HepG2 (cell line): ENCODE measurements around the gene DLG4. TPM values are rescaled to one million over a fixed set of nuclear protein-coding genes. Genes with fewer than 3 reads are reported as not detected.

Source experiments
- ATAC-seq: fragments of 200-7000 bp; cut with Tn5 transposase; 3 replicates; pipeline ENCODE4 v1.9.1; 2020; ENCODE audit warnings: mild to moderate bottlenecking, moderate library complexity
- BruUV-seq: library from RNA; stranded (reverse); fragments of 400-500 nt; replicated peaks from 2 replicates; lab custom pipeline; 2021; lab: Mats Ljungman, UMichigan
- CTCF ChIA-PET: fragments of 300-600 bp; formaldehyde crosslinking; extraction: SDS; loops from one replicate; lab custom pipeline; 2021; ENCODE audit warnings: low total read pairs, inconsistent platforms, low intra/inter-chr PET ratio; lab: Yijun Ruan, JAX
- POLR2A ChIA-PET: fragments of 350-600 bp; sonication (Branson Sonifier 250); formaldehyde crosslinking; loops from one replicate; lab custom pipeline; 2020; ENCODE audit warnings: antibody characterized with exemption, inconsistent platforms; lab: Yijun Ruan, JAX
- DNase-seq: peaks from one replicate; pipeline ENCODE4 v3.0.0-alpha.2; 2015; ENCODE audit warnings: low spot score
- FAIRE-seq: peaks from 3 replicates; lab custom pipeline; 2011; peaks lifted over from hg19 to GRCh38; lab: Jason Lieb, UNC
- H2AFZ ChIP-seq: one replicate; pipeline ENCODE4 v1.6.1; 2011; ENCODE audit warnings: low read length, inconsistent platforms
- H3K27ac ChIP-seq: fragments of 300-600 bp; 3 replicates; pipeline ENCODE4 v1.8.0; 2011; ENCODE audit warnings: mixed run types, mild to moderate bottlenecking, mixed read lengths, low read length, inconsistent platforms; ENCODE audit not compliant: insufficient read depth; ENCODE audit errors: extremely low read length
- H3K27me3 ChIP-seq, 2 experiments: fragments of 200-600 bp in 1 of 2; 2 replicates in 1 of 2; 3 replicates in 1 of 2; pipeline versions ENCODE4 v1.6.0 to v1.8.0; 2011; ENCODE audit warnings: low read length in 2 of 2, mild to moderate bottlenecking in 2 of 2, moderate library complexity in 2 of 2, inconsistent platforms in 1 of 2; ENCODE audit not compliant: insufficient read depth in 2 of 2, control insufficient read depth in 1 of 2
- H3K36me3 ChIP-seq, 2 experiments: fragments of 200-600 bp in 1 of 2; replicated peaks in 1 of 2; 2 replicates in 1 of 2; 3 replicates in 1 of 2; pipeline versions ENCODE4 v1.5.1 to v1.8.0; 2011; ENCODE audit warnings: low read length in 2 of 2, inconsistent platforms in 1 of 2; ENCODE audit not compliant: insufficient read depth in 2 of 2, control insufficient read depth in 1 of 2
- H3K4me1 ChIP-seq: 2 replicates; pipeline ENCODE4 v1.5.1; 2012; ENCODE audit warnings: low read length, inconsistent platforms; ENCODE audit not compliant: insufficient read depth
- H3K4me2 ChIP-seq: 2 replicates; pipeline ENCODE4 v1.6.0; 2011; ENCODE audit warnings: low read depth, low read length, inconsistent platforms
- H3K4me3 ChIP-seq, 3 experiments: fragments of 200-600 bp in 1 of 3; sonication (generic), shearing (Covaris generic) in 1 of 3; replicated peaks in 1 of 3; 2 replicates each; pipeline ENCODE4 v1.5.1; 2011 to 2016; ENCODE audit warnings: low read length in 3 of 3, inconsistent platforms in 2 of 3, low read depth in 2 of 3, mild to moderate bottlenecking in 2 of 3, control low read depth in 1 of 3, mixed read lengths in 1 of 3; ENCODE audit not compliant: insufficient read depth in 1 of 3
- H3K79me2 ChIP-seq: one replicate; pipeline ENCODE4 v1.6.1; 2011; ENCODE audit warnings: low read length, inconsistent platforms; ENCODE audit not compliant: insufficient read depth
- H3K9ac ChIP-seq: 2 replicates; pipeline ENCODE4 v1.6.0; 2011; ENCODE audit warnings: mild to moderate bottlenecking, low read depth, low read length, inconsistent platforms; ENCODE audit not compliant: insufficient read depth
- H3K9me3 ChIP-seq: 2 replicates; pipeline ENCODE4 v1.5.1; 2012; ENCODE audit warnings: mild to moderate bottlenecking, low read length
- H4K20me1 ChIP-seq: 2 replicates; pipeline ENCODE4 v1.6.0; 2011; ENCODE audit warnings: inconsistent platforms, mild to moderate bottlenecking, low read length, moderate library complexity; ENCODE audit not compliant: insufficient read depth
- ATF7-NPFF ChIP-seq: sonication (generic); formaldehyde crosslinking; IDR thresholded peaks from 2 replicates; pipeline ENCODE4 v1.8.1; 2023; ENCODE audit warnings: mild to moderate bottlenecking, low read depth, missing genetic modification reagents, moderate library complexity
- ATM ChIP-seq: fragments of 450-650 bp; IDR thresholded peaks from 2 replicates; pipeline ENCODE4 v1.7.1; 2017; ENCODE audit warnings: mild to moderate bottlenecking, borderline replicate concordance
- CBX2 ChIP-seq, 2 experiments: fragments of 200-600 bp in 1 of 2; sonication (generic); formaldehyde crosslinking in 1 of 2; IDR thresholded peaks; 2 replicates each; pipeline versions ENCODE4 v1.7.0 to v1.8.1; 2018 to 2022; ENCODE audit warnings: low read depth in 2 of 2, low read length in 1 of 2, mild to moderate bottlenecking in 1 of 2, missing genetic modification reagents in 1 of 2
- DBP ChIP-seq: sonication (generic); formaldehyde crosslinking; IDR thresholded peaks from 2 replicates; pipeline ENCODE4 v1.4.0; 2020; ENCODE audit warnings: missing genetic modification reagents; ENCODE audit errors: not compliant biosample characterization
- DPF2 ChIP-seq: sonication (generic); formaldehyde crosslinking; IDR thresholded peaks from 2 replicates; pipeline ENCODE4 v1.4.0; 2020; ENCODE audit warnings: mild to moderate bottlenecking, low read depth, missing genetic modification reagents, borderline replicate concordance
- ELK4 ChIP-seq: sonication (generic); formaldehyde crosslinking; IDR thresholded peaks from 2 replicates; pipeline ENCODE4 v1.9.0; 2021; ENCODE audit warnings: missing genetic modification reagents, borderline replicate concordance
- ISL2 ChIP-seq: sonication (generic); formaldehyde crosslinking; IDR thresholded peaks from 2 replicates; pipeline ENCODE4 v1.5.0; 2020; ENCODE audit warnings: missing genetic modification reagents
- PHF8 ChIP-seq: sonication (generic); formaldehyde crosslinking; IDR thresholded peaks from 2 replicates; pipeline ENCODE4 v1.5.0; 2020; ENCODE audit warnings: missing genetic modification reagents
- TBP ChIP-seq: sonication (generic); formaldehyde crosslinking; IDR thresholded peaks from 2 replicates; pipeline ENCODE4 v1.5.0; 2020; ENCODE audit warnings: missing genetic modification reagents
- TBX2 ChIP-seq: sonication (generic); formaldehyde crosslinking; IDR thresholded peaks from 2 replicates; pipeline ENCODE4 v1.5.0; 2020; ENCODE audit warnings: missing genetic modification reagents, mild to moderate bottlenecking, borderline replicate concordance
- TERF1 ChIP-seq: sonication (generic); formaldehyde crosslinking; IDR thresholded peaks from 2 replicates; pipeline ENCODE4 v1.8.0; 2022; ENCODE audit warnings: mild to moderate bottlenecking, missing genetic modification reagents, moderate library complexity
- ZBTB33 ChIP-seq: sonication (generic); formaldehyde crosslinking; IDR thresholded peaks from 2 replicates; pipeline ENCODE4 v1.4.0; 2020; ENCODE audit warnings: missing genetic modification reagents
- ZBTB38 ChIP-seq: sonication (generic); formaldehyde crosslinking; IDR thresholded peaks from 2 replicates; pipeline ENCODE4 v1.5.1; 2020; ENCODE audit warnings: mild to moderate bottlenecking, missing genetic modification reagents
- ZBTB42 ChIP-seq: sonication (generic); formaldehyde crosslinking; IDR thresholded peaks from 2 replicates; pipeline ENCODE4 v1.5.0; 2020; ENCODE audit warnings: mild to moderate bottlenecking, missing genetic modification reagents
- ZNF17 ChIP-seq: sonication (generic); formaldehyde crosslinking; IDR thresholded peaks from 2 replicates; pipeline ENCODE4 v1.5.0; 2020; ENCODE audit warnings: mild to moderate bottlenecking, missing genetic modification reagents
- ZNF33A ChIP-seq: sonication (generic); formaldehyde crosslinking; IDR thresholded peaks from 2 replicates; pipeline ENCODE4 v1.5.1; 2020; ENCODE audit warnings: missing genetic modification reagents, mild to moderate bottlenecking, moderate library complexity, borderline replicate concordance
- ZSCAN22 ChIP-seq: sonication (generic); formaldehyde crosslinking; IDR thresholded peaks from 2 replicates; pipeline ENCODE4 v1.4.0; 2020; ENCODE audit warnings: mild to moderate bottlenecking, missing genetic modification reagents
- WGBS: methylation state at CpG from one replicate; pipeline ENCODE4 v1.1.6; 2017; ENCODE audit warnings: low lambda C conversion rate; 5-methylcytosine and 5-hydroxymethylcytosine counted together
- in situ Hi-C: cut with HindIII; loops from 2 replicates; pipeline ENCODE4 v1.10.0; 2017; ENCODE audit warnings: low pct_unique_long_range_greater_than_20kb; ENCODE audit not compliant: extremely low pct_ligation_motif_present
- intact Hi-C: fragments of 100-400 bp; cut with micrococcal nuclease; formaldehyde crosslinking; loops from one replicate; pipeline ENCODE4 v1.10.0; 2022; ENCODE audit not compliant: unreplicated experiment
- polyA plus RNA-seq, 8 experiments: library from polyadenylated mRNA; depleted of rRNA in 3 of 8; stranded (reverse) in 7 of 8; unstranded in 1 of 8; fragments of >200 nt; fragmentation: Illumina TruSeq in 4 of 8; extraction: Trizol in 4 of 8; gene quantifications; 2 replicates each; pipeline versions ENCODE4 v1.2.1 to v1.2.3, GENCODE V29; 2011 to 2016; ENCODE audit warnings: low read depth in 4 of 8, missing spikeins in 1 of 8, mixed read lengths in 1 of 8; ENCODE audit not compliant: insufficient read depth in 1 of 8
- total RNA-seq, 5 experiments: library from RNA; depleted of rRNA; stranded (reverse); fragments of >200 nt; fragmentation: Illumina TruSeq; extraction: Trizol; gene quantifications; 2 replicates each; pipeline ENCODE4 v1.2.3, GENCODE V29; 2016; ENCODE audit warnings: low read depth in 1 of 5
- TF ChIP-seq, protein P1 (sequence below): sonication (generic); formaldehyde crosslinking; IDR thresholded peaks from 2 replicates; pipeline ENCODE4 v1.9.0; 2022; ENCODE audit warnings: missing genetic modification reagents, mild to moderate bottlenecking, borderline replicate concordance

Gene DLG4
- total and polyA plus RNA-seq, 2 of the 13 experiments (the other 11 are each of a cell fraction or from before 2014, with no cell fraction given) = 0.71 to 4.3 TPM

DNA sequence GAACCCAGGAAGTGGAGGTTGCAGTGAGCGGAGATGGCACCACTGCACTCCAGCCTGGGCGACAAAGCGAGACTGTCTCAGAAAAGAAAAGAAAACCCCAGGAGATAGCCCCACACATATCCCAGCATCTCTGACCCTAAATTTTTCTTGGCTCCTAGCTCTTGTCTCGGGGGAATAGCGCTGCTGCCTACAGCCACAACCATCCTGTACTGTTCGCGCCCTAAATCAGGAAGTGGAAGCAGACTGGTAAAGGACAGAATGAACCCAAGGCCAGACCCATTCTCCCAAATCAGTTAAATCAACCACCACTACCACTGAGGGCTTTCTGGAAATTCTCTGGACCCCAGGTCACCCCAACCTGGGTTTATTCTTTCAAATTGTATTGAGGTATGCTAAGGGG lies 30.2 kb upstream of the DLG4 start:
- Histone ChIP-seq H3K36me3 (peaks cover 9 to 25% of the 10 kb centered on the region in 2 experiments; a peak in 4 of 5 replicates), H3K9ac (peak overlapping the region; percentile 96), H3K79me2 (peaks cover 56% of the 10 kb centered on the region), H3K4me1 (peaks cover 38% of the 10 kb centered on the region), H3K4me2 (peak overlapping the region; percentile 90), H3K9me3 (no peaks in the 10 kb centered on the region), H3K27ac (peak overlapping the region; percentile 99), H4K20me1 (no peaks in the 10 kb centered on the region), H2AFZ (no peak overlapping the region), H3K4me3 (peak overlapping the region; percentile 95 to 99 (median 96); a peak in 5 of 6 replicates), H3K27me3 (peaks cover 0 to 2% of the 10 kb centered on the region in 2 experiments; a peak in 1 of 5 replicates)
- WGBS = 90% methylated on average over 7 of the region's 7 CpGs
- no TSS peak for BruUV-seq
- in situ Hi-C loops = no loop called here
- CTCF ChIA-PET = no interaction called here
- no peak for DNase-seq
- intact Hi-C loops = no loop called here
- POLR2A ChIA-PET = interaction anchor here (1.4 to 2.6 kb wide), 5 partner anchors 8 to 32 kb away, joined by 4 to 34 read pairs (median 5); partner anchors contain the start of genes DVL2, GABARAP, PHF23 and SLC2A4
- no peak for FAIRE-seq
- no peak for ATAC-seq
- no peak for TF ChIP-seq TBP (CRISPR knock-in tag)
- TF ChIP-seq ELK4 (CRISPR knock-in tag) = no peak
- TF ChIP-seq DBP (CRISPR knock-in tag) = no peak
- TF ChIP-seq TBX2 = peak; percentile 25; the same call in 1 of the 2 replicates
- TF ChIP-seq, protein P1, sequence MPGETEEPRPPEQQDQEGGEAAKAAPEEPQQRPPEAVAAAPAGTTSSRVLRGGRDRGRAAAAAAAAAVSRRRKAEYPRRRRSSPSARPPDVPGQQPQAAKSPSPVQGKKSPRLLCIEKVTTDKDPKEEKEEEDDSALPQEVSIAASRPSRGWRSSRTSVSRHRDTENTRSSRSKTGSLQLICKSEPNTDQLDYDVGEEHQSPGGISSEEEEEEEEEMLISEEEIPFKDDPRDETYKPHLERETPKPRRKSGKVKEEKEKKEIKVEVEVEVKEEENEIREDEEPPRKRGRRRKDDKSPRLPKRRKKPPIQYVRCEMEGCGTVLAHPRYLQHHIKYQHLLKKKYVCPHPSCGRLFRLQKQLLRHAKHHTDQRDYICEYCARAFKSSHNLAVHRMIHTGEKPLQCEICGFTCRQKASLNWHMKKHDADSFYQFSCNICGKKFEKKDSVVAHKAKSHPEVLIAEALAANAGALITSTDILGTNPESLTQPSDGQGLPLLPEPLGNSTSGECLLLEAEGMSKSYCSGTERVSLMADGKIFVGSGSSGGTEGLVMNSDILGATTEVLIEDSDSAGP = no peak
- TF ChIP-seq ZBTB33 = peak; percentile 91
- TF ChIP-seq PHF8 (CRISPR knock-in tag) = no peak
- no peak for TF ChIP-seq ZSCAN22 (CRISPR knock-in tag)
- TF ChIP-seq ZNF17 (CRISPR knock-in tag) = no peak
- no peak for TF ChIP-seq ATF7-NPFF (CRISPR knock-in tag)
- TF ChIP-seq ZNF33A (CRISPR knock-in tag) = no peak
- no peak for TF ChIP-seq CBX2 (IDR thresholded peaks at IDR 0.05; ENCODE audit: low read depth, low read length)
- no peak for TF ChIP-seq CBX2 (CRISPR knock-in tag; IDR thresholded peaks at IDR 0.05; ENCODE audit: low read depth)
- TF ChIP-seq TERF1 = no peak
- no peak for TF ChIP-seq ATM
- TF ChIP-seq ISL2 (CRISPR knock-in tag) = no peak
- no peak for TF ChIP-seq DPF2 (CRISPR knock-in tag)
- no peak for TF ChIP-seq ZBTB42
- peak; percentile 41; the same call in 1 of the 2 replicates for TF ChIP-seq ZBTB38 (CRISPR knock-in tag)
